Motor neuron (in vitro differentiated cells): ENCODE data around the gene SCN1B. TPM values are rescaled to one million over a fixed set of nuclear protein-coding genes. Genes with fewer than 3 reads are reported as not detected.

ENCODE experiments used
- ATAC-seq, 8 experiments: fragments of 200-7000 bp; cut with Tn5 transposase; replicated peaks in 6 of 8; 2 replicates each; pipeline ENCODE4 v1.8.0; 2021; ENCODE audit warnings: mild to moderate bottlenecking in 8 of 8, moderate library complexity in 8 of 8
- H3K27ac ChIP-seq, 2 donors: fragments of 250-450 bp; sonication (Bioruptor Pico); 2 replicates each; pipeline ENCODE4 v1.9.0; 2021; ENCODE audit warnings: antibody characterized with exemption in 2 of 2, mild to moderate bottlenecking in 2 of 2, moderate library complexity in 1 of 2
- H3K4me1 ChIP-seq, 2 donors: fragments of 250-450 bp; sonication (Bioruptor Pico); replicated peaks in 1 of 2; 2 replicates each; pipeline ENCODE4 v1.6.1; 2021; ENCODE audit warnings: antibody characterized with exemption in 2 of 2, mild to moderate bottlenecking in 2 of 2, moderate library complexity in 1 of 2
- H3K4me3 ChIP-seq, 5 donors: fragments of 250-450 bp; sonication (Bioruptor Pico); 2 replicates each; pipeline ENCODE4 v1.9.0; 2021; ENCODE audit warnings: antibody characterized with exemption in 5 of 5, mild to moderate bottlenecking in 5 of 5, moderate library complexity in 4 of 5
- WGBS, 10 experiments: fragments of 450-650 bp; shearing (Covaris generic); methylation state at CpG; one replicate each; pipeline ENCODE4 v1.0.0; 2022; 5-methylcytosine and 5-hydroxymethylcytosine counted together
- in situ Hi-C, 9 experiments: fragments of 400-800 bp; cut with MboI; loops; one replicate each; pipeline ENCODE4 v1.15.0; 2021; ENCODE audit warnings: low sequenced_read_pairs in 9 of 9, low pct_unique_long_range_greater_than_20kb in 2 of 9; ENCODE audit not compliant: unreplicated experiment in 9 of 9
- total RNA-seq, 8 experiments: library from RNA; unstranded; fragments of 300-600 nt; gene quantifications; 2 replicates each; pipeline versions ENCODE4 v1.2.3 to v1.2.4, GENCODE V29; 2022

The SCN1B gene
- total RNA-seq, 8 experiments from 2014 or later, result 0.65 to 7.0 (median 2.1) TPM

DNA sequence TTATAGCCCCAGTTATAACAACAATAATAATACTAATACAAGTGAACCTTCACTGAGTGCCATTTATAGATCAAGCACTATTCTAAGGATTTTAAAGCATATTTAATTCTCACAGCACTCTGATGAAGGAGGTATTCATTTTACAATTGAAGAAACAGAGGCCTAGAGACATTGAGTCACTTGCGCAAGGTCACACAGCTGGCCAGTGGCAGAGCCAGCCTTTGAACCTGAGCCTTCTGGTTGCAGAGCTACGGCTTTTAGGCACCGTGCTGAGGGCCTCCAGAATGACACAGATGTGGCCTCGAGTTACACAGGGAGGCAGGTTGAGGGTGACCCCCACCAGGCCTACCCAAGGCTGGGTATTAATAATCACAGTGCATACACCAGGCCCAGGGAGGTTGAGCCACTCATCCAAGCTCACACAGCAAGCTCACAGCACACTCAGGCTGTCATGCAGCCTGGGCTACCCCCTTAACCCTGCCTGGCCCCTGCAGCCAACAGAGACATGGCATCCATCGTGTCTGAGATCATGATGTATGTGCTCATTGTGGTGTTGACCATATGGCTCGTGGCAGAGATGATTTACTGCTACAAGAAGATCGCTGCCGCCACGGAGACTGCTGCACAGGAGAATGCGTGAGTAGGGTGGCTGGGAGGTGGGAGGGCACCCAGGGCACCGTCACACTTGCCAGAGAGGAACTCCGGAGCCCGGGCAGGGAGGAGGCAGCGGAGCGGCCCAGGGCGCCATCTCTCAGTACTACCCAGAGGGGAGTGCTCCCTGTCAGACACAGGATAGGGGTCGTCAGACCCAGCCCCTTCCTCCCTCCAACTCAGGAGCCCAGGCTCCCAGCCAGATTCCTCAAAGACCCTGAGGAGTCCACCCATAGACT is 8.6 kb downstream of the SCN1B start:
- peak in 5 of 8 experiments; percentile 71 to 82 (median 80) for ATAC-seq
- WGBS, 10 experiments, result 20 to 100% (median 84%) methylated on average over 1 to 4 of the region's 17 CpGs; no CpG with 5 or more reads in 4 of the 10 experiments
- Histone ChIP-seq H3K27ac (no peak overlapping the region), H3K4me1 (peaks cover 18 to 37% of the 10 kb centered on the region in 2 donors), H3K4me3 (no peak overlapping the region)
- in situ Hi-C loops, result no loop called here

DNA sequence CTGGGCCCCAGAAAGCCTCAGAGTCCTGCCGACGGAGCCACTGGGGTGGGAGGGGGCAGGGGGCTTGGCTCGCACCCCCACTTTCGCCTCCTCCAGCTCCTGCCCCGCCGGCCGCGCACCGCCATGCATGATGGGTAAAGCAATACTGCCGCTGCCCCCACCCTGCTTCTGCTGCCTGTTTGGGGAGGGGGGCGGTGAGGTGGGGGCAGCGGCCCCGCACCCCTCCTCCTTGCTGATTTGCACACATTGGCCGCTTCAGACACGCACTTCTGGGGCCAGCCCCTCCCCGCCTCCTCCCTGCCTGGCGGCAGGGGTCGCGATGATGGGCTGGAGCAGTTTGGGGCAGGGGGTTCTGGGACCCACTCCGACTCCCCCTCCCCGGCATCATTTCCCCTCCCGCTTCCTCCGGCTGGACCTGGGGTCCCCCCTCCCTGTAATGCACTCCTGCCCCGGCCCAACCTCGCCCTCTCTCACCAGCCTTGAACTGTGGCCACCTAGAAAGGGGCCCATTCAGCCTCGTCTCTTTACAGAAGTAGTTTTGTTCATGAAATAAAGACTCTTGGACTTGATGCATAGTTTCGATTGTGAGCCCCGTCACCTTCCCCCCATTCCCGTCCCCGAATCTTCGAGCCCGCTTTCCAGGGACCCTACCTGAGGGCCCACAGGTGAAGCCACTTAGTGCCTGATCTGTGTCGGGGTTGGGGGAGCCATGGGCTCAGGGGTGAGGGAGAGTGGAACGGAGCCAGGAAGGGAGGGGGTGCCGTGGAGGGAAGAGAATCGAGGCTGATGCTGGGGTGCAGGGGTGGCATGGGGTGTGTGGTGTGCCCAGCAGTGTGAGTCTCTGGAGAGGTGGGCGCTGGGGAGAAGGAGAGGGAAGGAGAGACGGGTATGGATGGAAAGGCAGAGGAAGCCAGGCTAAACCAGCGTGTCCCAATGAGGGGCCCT is 9.9 kb downstream of the SCN1B start:
- no peak overlapping the region for H3K27ac ChIP-seq
- ATAC-seq, result peak in 4 of 8 experiments; percentile 22 to 46 (median 39)
- H3K4me3 ChIP-seq, result no peak overlapping the region
- H3K4me1 ChIP-seq, result peaks cover 18 to 37% of the 10 kb centered on the region in 2 donors
- WGBS, 10 experiments, result 53 to 90% (median 80%) methylated on average over 1 to 3 of the region's 39 CpGs; no CpG with 5 or more reads in 7 of the 10 experiments
- in situ Hi-C loops, result no loop called here

DNA sequence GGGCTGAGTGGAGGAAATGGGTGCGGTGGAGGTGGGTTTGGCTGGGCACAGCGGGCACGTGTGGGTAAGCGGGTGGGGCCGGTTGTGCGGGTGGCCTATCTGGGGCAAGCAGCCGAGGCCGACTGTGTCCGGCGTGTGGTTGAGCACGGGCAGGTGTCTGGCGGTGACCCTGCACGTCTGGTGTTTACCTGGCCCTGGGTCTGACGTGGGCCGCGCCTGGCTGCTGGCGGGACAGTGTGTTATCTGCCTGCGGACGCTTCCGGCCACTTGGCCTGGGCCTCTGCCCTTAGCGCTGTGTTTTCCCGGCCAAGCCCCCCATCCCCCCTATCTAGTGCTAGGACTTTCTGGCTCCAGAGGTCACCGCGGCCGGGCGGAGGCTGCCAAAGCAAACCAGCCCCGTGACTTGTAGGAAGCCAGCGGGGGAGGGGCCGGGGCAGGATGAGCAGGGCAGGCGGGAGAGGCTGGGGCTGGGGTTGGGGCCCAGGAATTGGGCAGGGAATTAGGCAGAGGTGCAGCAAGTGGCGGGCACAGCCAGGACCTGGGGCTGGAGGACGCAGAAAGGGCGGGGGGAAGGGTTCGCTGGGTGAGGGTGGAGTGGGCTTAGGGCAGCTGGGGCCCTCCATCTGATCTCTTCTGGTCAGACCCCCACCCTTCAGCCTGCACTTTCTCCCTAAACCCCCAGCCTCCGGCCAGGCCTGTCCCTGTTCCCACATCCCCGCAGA is 10.7 kb downstream of the SCN1B start:
- ATAC-seq, result peak in 4 of 8 experiments; percentile 13 to 24 (median 19)
- H3K4me1 ChIP-seq, result peaks cover 18 to 37% of the 10 kb centered on the region in 2 donors
- no peak overlapping the region for H3K4me3 ChIP-seq
- no peak overlapping the region for H3K27ac ChIP-seq
- WGBS, 10 experiments, result no CpG with 5 or more reads among the region's 36 CpGs
- in situ Hi-C loops, result no loop called here

DNA sequence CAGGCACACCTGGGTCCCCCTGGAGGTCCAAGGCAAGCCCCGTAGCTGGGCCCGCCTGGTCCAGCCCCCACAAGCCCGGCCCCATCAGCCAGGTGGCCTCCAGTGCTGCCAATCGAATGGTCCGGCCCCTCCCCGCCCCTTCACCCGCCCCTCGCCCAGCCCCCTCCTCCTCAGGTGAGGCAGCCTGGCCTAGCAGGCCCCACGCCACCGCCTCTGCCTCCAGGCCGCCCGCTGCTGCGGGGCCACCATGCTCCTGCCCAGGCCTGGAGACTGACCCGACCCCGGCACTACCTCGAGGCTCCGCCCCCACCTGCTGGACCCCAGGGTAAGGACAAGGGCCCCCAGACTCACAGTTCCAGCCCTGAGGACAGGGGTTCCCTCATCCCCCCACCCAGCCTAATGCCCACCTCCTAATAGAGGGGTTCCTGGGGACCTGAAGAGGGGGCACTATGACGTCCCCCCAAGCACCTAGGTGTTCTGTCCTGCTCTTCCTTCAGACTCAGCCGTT is 11.3 kb downstream of the SCN1B start, which contains the start of gene HPN:
Gene HPN, plus strand, starts transcription at position 174 of the 508 bp plus-strand sequence. CDS start 786 bp downstream, outside the sequence.
- in situ Hi-C loops, result no loop called here
- Histone ChIP-seq H3K4me1 (peaks cover 18 to 37% of the 10 kb centered on the region in 2 donors), H3K4me3 (no peak within 1 kb of the TSS), H3K27ac (no peak within 1 kb of the TSS)
- ATAC-seq, result no peak
- no CpG with 5 or more reads among the region's 19 CpGs for WGBS, 10 experiments

DNA sequence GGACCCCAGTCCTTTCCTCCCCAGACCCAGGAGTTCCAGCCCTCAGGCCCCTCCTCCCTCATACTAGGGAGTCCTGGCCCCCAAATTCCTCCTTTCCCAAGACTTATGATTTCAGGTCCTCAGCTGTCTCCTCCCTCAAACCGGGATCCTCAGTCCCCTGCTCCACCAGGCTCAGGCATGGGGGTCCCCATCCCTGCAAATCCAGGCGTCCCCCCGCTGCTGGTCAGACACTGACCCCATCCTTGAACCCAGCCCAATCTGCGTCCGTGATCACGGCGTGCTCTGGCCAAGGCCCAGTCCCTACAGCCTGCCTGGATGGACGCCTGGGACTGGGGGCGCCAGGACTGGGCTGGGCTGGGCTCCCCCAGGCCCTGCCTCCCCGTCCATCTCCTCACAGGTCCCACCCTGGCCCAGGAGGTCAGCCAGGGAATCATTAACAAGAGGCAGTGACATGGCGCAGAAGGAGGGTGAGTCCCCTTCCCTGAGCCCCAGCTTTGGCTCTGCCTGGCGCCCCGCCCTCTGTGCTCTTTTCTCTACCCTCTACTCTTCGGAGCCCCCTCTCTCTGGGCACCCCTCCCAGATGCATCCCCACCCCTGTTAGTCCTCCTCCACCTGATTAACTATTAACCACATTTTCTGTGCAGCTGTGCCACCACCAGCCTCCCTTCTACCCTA is 11.9 kb downstream of the SCN1B start:
- peaks cover 18 to 37% of the 10 kb centered on the region in 2 donors for H3K4me1 ChIP-seq
- H3K4me3 ChIP-seq, result no peak overlapping the region
- in situ Hi-C loops, result no loop called here
- no peak overlapping the region for H3K27ac ChIP-seq
- ATAC-seq, result no peak
- WGBS, 10 experiments, result 67 to 73% methylated on average over 3 of the region's 14 CpGs; no CpG with 5 or more reads in 8 of the 10 experiments

DNA sequence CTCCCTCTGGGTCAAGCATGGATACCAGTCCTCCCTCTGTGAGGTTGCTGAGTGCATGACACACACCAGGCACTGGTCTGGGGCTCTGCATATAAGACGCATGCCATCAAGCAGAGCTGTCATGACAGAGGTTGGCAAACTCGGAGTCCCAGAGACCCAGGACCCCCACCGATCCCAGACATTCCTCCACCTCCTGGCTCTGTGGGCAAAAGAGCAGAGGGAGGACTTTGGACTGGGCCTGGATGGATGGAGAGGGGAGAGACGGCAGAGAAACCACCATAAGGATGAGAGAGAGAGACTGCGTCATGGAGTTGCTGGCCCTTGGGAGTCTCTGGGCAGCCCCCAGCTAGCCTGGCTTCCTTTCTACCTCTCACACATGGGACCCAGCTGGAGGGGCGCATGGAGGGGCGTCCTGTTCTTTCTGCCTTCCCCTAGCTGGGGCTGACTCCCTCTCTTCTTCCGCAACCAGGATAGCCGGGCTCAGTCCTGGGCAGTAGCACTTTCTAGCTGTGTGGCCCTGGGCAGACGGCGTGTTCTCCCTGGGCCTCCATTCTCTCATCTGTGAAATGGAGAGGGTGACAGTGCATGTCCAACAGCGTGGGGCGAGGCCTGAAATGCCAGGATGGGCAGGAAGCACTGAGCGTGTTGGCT is 12.8 kb downstream of the SCN1B start:
- ATAC-seq, result no peak
- WGBS, 10 experiments, result 30 to 92% (median 69%) methylated on average over 3 to 10 of the region's 14 CpGs; no CpG with 5 or more reads in 4 of the 10 experiments

DNA sequence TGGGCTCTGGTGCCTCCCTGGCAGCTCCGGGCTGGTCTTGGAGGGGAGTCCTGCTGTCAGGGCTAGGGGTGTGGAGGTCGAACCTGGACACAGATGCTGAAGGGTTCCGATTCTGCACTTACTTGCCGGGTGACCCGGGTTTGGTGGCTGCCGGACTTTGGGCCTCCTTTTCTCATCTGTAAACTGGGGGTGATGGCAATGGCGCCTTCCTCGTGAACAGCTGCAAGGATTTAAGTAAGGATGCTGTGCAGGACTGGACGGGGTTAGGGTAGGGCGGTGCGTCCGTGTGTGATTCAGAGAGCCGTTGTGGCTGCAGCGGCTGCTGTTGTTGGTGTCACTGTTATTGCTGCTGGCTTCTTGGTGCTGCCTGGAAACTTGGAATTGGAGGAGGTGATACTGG is 13.6 kb downstream of the SCN1B start:
- in situ Hi-C loops, result no loop called here
- Histone ChIP-seq H3K4me3 (no peak overlapping the region), H3K27ac (no peak overlapping the region), H3K4me1 (peaks cover 12 to 33% of the 10 kb centered on the region in 2 donors)
- WGBS, 10 experiments, result 0 to 92% (median 80%) methylated on average over 1 to 10 of the region's 14 CpGs; no CpG with 5 or more reads in 3 of the 10 experiments
- ATAC-seq, result no peak

More for the DNA sequence above, 12.8 kb downstream of the SCN1B start:
- in situ Hi-C loops, result no loop called here
- Histone ChIP-seq H3K27ac (no peak overlapping the region), H3K4me1 (peaks cover 18 to 37% of the 10 kb centered on the region in 2 donors), H3K4me3 (no peak overlapping the region)

DNA sequence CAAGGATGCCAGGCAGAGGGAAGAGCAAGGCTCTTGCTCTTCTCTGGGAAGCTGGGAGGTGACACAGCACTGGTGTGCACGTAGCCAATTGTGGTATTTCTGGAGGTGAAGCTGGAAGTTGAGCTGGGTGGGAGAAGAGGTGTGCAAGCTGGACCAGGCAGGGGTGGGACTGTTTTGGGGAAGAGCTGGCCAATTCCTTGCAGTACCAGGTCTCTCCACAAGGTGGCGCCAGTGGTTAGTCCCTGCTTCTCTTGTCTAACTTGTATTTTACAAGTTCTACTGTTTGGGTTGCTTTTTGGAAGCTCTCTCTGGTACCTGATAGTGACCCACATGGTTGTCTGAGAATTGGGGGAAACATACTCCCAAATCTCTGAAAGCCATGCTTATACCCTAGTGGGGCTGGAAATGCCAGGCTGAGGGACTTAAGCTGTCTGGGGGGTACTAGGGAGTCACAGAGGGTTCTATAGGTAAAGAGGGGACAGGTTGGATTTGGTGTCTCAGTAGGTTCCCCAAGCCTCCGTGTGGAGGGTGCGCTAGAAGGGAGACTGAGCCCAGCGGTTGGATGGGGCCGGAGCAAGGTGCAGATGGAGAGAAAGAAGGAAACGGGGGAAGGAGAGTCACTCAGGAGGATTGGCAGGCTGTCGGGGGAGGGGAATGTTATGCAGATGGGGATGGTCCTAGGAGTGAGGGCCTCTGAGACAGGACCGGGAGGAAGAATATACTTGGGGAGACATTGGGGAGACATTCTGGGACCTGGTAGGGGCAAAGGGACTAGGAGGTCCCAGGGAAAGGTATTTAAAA is 14.2 kb downstream of the SCN1B start:
- 8 to 100% (median 60%) methylated on average over 1 to 6 of the region's 9 CpGs; no CpG with 5 or more reads in 4 of the 10 experiments for WGBS, 10 experiments
- in situ Hi-C loops, result no loop called here
- Histone ChIP-seq H3K27ac (no peak overlapping the region), H3K4me3 (no peak overlapping the region), H3K4me1 (peaks cover 6 to 27% of the 10 kb centered on the region in 2 donors)
- peak in 2 of 8 experiments; percentile 22 to 37 for ATAC-seq

DNA sequence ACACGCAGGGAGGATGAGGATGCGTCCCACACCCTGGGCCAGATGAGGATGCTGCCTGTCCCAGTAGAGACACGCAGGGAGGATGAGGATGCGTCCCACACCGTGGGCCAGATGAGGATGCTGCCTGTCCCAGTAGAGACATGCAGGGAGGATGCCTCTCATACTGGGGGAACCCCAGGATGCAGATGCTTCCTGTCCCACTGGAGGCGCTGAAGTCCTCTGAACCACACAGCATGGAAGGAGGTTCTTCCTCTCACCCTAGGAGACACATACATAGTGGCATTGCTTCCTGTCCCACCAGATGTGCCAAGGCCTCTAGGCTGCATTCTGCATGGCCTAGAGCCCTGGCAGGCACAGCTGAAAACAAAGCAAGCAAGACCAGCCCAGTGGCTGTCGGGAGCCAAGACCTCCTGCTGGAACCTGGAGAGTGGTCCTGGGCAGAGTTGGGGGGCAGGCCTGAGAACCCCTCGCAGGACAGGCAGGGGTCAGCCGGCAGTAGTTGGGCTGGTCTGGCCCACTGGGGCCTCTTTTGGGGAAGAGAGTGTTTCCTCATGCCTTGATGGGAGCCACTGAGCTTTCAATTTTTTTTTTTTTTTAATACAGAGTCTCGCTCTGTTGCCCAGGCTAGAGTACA is 15.5 kb downstream of the SCN1B start:
- no peak overlapping the region for H3K27ac ChIP-seq
- H3K4me1 ChIP-seq, result peaks cover 0 to 15% of the 10 kb centered on the region in 2 donors
- H3K4me3 ChIP-seq, result no peak overlapping the region
- in situ Hi-C loops, result no loop called here
- peak in 5 of 8 experiments; percentile 29 to 70 (median 53) for ATAC-seq
- 30 to 92% (median 63%) methylated on average over 1 to 4 of the region's 10 CpGs; no CpG with 5 or more reads in 6 of the 10 experiments for WGBS, 10 experiments

DNA sequence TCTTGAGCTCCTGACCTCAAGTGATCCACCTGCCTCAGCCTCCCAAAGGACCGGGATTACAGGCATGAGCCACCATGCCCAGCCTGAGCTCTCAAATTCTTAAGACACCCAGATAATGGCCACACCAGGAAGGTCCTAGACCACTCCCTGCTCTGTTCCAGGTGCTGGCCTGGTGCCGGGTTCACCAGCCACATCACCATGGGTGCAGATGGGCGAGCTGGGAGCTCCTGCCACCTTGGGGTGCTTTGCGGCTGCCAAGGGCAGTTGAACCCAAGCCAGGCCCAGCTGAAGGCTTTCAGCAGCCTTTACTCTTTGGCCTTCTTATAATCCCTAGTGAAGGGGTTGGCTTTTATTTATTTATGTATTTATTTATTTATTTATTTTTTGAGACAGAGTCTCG is 16.2 kb downstream of the SCN1B start:
- no peak for ATAC-seq

More for the DNA sequence above, 16.2 kb downstream of the SCN1B start:
- WGBS, 10 experiments, result 80 to 100% (median 100%) methylated on average over 1 to 2 of the region's 5 CpGs; no CpG with 5 or more reads in 7 of the 10 experiments
- Histone ChIP-seq H3K27ac (no peak overlapping the region), H3K4me3 (no peak overlapping the region), H3K4me1 (peaks cover 0 to 8% of the 10 kb centered on the region in 2 donors)
- in situ Hi-C loops, result no loop called here
